ENCODE results near the gene KDM4C. TPM values are rescaled to one million over a fixed set of nuclear protein-coding genes. Genes with fewer than 3 reads are reported as not detected.

The KDM4C gene
- total and polyA plus RNA-seq, 2 of the 13 experiments (the other 11 are each of a cell fraction or from before 2014, with no cell fraction given), result 19.4 to 23.6 TPM

GRCh38 chr9:6733257-6733656 is 24.5 kb upstream of the KDM4C start (continued):
- TF ChIP-seq REPIN1 (CRISPR knock-in tag; IDR thresholded peaks at IDR 0.05; ENCODE audit: borderline replicate concordance, low read depth) (no peak), ARID5B (CRISPR knock-in tag; IDR thresholded peaks at IDR 0.05) (0 out of 2 replicates have a peak, but pooled peaks have one; percentile 14), RXRB (CRISPR knock-in tag; IDR thresholded peaks at IDR 0.05; ENCODE audit: borderline replicate concordance) (peak; percentile 40; the same call in 1 of the 2 replicates), SMC3 (IDR thresholded peaks at IDR 0.05; ENCODE audit: low read length) (no peak), ARID3A (IDR thresholded peaks at IDR 0.05; ENCODE audit: low read depth, low read length) (no peak), ZFP37 (CRISPR knock-in tag; IDR thresholded peaks at IDR 0.05; ENCODE audit: borderline replicate concordance) (no peak), ZNF138 (CRISPR knock-in tag; IDR thresholded peaks at IDR 0.05; ENCODE audit: low read depth) (no peak), ZNF234 (CRISPR knock-in tag; conservative IDR thresholded peaks at IDR 0.05) (no peak), GLI4 (CRISPR knock-in tag; IDR thresholded peaks at IDR 0.05; ENCODE audit: borderline replicate concordance) (no peak), BRF2 (CRISPR knock-in tag; IDR thresholded peaks at IDR 0.05) (no peak), PAXIP1 (CRISPR knock-in tag; conservative IDR thresholded peaks at IDR 0.05) (peak; percentile 47), HNF4A (CRISPR knock-in tag; IDR thresholded peaks at IDR 0.05) (peak; percentile 71), ZMYM4 (CRISPR knock-in tag; IDR thresholded peaks at IDR 0.05) (0 out of 2 replicates have a peak, but pooled peaks have one; percentile 15), PPARG (CRISPR knock-in tag; conservative IDR thresholded peaks at IDR 0.05) (peak; percentile 79; the same call in 1 of the 2 replicates)
